Smooth muscle cell (in vitro differentiated cells): ENCODE data around the gene SLC52A3. TPM values are rescaled to one million over a fixed set of nuclear protein-coding genes. Genes with fewer than 3 reads are reported as not detected.
A peak's percentile ranks its signal among the peaks of the same experiment; 100 is the strongest.
"Not testable (repeated sequence)": the region's sequence is repeated elsewhere in the genome, so short reads cannot be mapped to it uniquely, and the experiment has no call there.

Experiments
- DNase-seq: peaks from one replicate; lab custom pipeline; 2025; ENCODE audit not compliant: unreplicated experiment; lab: John Stamatoyannopoulos, UW
- H2AFZ ChIP-seq: fragments of 200-600 bp; sonication (generic); 2 replicates; pipeline ENCODE4 v1.6.0; 2016; ENCODE audit warnings: antibody characterized with exemption, low read depth, mild to moderate bottlenecking
- H3F3A ChIP-seq: fragments of 200-600 bp; sonication (generic); 2 replicates; pipeline ENCODE4 v1.6.0; 2017; ENCODE audit warnings: antibody characterized with exemption, low read depth
- H3K27ac ChIP-seq: fragments of 200-600 bp; sonication (generic); 2 replicates; pipeline ENCODE4 v1.5.1; 2016; ENCODE audit warnings: low read depth, mild to moderate bottlenecking
- H3K27me3 ChIP-seq: fragments of 200-600 bp; sonication (generic); 2 replicates; pipeline ENCODE4 v1.6.1; 2016; ENCODE audit warnings: low read depth, mild to moderate bottlenecking
- H3K36me3 ChIP-seq: fragments of 200-600 bp; sonication (generic); 2 replicates; pipeline ENCODE4 v1.5.1; 2016; ENCODE audit warnings: low read depth
- H3K4me1 ChIP-seq: fragments of 200-600 bp; sonication (generic); 2 replicates; pipeline ENCODE4 v1.5.1; 2016; ENCODE audit warnings: low read depth
- H3K4me2 ChIP-seq: fragments of 200-600 bp; sonication (generic); 2 replicates; pipeline ENCODE4 v1.6.0; 2016; ENCODE audit warnings: mild to moderate bottlenecking
- H3K4me3 ChIP-seq: fragments of 200-600 bp; sonication (generic); 2 replicates; pipeline ENCODE4 v1.5.1; 2016; ENCODE audit warnings: mild to moderate bottlenecking
- H3K79me2 ChIP-seq: fragments of 200-600 bp; sonication (generic); 2 replicates; pipeline ENCODE4 v1.6.0; 2016; ENCODE audit warnings: low read depth, mild to moderate bottlenecking
- H3K9ac ChIP-seq: fragments of 200-600 bp; sonication (generic); 2 replicates; pipeline ENCODE4 v1.6.0; 2016; ENCODE audit warnings: low read depth
- H3K9me3 ChIP-seq: fragments of 200-600 bp; sonication (generic); replicated peaks from 2 replicates; pipeline ENCODE4 v1.5.1; 2016; ENCODE audit warnings: low read depth
- H4K20me1 ChIP-seq: fragments of 200-600 bp; sonication (generic); 2 replicates; pipeline ENCODE4 v1.6.0; 2016; ENCODE audit warnings: low read depth
- WGBS: methylation state at CpG from one replicate; pipeline ENCODE4 v1.1.7; 2016; ENCODE audit warnings: low lambda C conversion rate; 5-methylcytosine and 5-hydroxymethylcytosine counted together
- polyA plus RNA-seq: library from polyadenylated mRNA; unstranded; fragments of >200 nt; fragmentation: Nextera tagmentation; extraction: Ambion mirVana; gene quantifications from 2 replicates; pipeline ENCODE4 v1.2.1, GENCODE V29; 2016
- total RNA-seq: library from RNA; depleted of rRNA; stranded (reverse); fragments of >200 nt; gene quantifications from 2 replicates; pipeline ENCODE4 v1.2.3, GENCODE V29; 2014
- TF ChIP-seq, protein P1 (sequence below): fragments of 200-600 bp; sonication (generic); IDR thresholded peaks from 2 replicates; pipeline ENCODE4 v1.5.1; 2017; ENCODE audit warnings: borderline replicate concordance, mild to moderate bottlenecking, antibody characterized with exemption; ENCODE audit not compliant: insufficient read depth, poor library complexity, severe bottlenecking

SLC52A3 gene
- total and polyA plus RNA-seq, 2 experiments from 2014 or later, result 0.36 TPM; not detected in 1

GRCh38 chr20:813390-813789 lies 45.1 kb upstream of the SLC52A3 start:
- 74% methylated on average over 8 of the region's 8 CpGs for WGBS
- DNase-seq, result no peak
- Histone ChIP-seq H3F3A (no peaks in the 10 kb centered on the region), H2AFZ (no peak overlapping the region), H3K9me3 (no peaks in the 10 kb centered on the region), H3K4me2 (no peak overlapping the region), H3K27ac (no peak overlapping the region), H4K20me1 (no peaks in the 10 kb centered on the region), H3K27me3 (no peaks in the 10 kb centered on the region), H3K4me3 (no peak overlapping the region), H3K36me3 (no peaks in the 10 kb centered on the region), H3K4me1 (no peaks in the 10 kb centered on the region), H3K9ac (no peak overlapping the region), H3K79me2 (no peaks in the 10 kb centered on the region)
- TF ChIP-seq, protein P1, sequence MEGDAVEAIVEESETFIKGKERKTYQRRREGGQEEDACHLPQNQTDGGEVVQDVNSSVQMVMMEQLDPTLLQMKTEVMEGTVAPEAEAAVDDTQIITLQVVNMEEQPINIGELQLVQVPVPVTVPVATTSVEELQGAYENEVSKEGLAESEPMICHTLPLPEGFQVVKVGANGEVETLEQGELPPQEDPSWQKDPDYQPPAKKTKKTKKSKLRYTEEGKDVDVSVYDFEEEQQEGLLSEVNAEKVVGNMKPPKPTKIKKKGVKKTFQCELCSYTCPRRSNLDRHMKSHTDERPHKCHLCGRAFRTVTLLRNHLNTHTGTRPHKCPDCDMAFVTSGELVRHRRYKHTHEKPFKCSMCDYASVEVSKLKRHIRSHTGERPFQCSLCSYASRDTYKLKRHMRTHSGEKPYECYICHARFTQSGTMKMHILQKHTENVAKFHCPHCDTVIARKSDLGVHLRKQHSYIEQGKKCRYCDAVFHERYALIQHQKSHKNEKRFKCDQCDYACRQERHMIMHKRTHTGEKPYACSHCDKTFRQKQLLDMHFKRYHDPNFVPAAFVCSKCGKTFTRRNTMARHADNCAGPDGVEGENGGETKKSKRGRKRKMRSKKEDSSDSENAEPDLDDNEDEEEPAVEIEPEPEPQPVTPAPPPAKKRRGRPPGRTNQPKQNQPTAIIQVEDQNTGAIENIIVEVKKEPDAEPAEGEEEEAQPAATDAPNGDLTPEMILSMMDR, result no peak

DNA sequence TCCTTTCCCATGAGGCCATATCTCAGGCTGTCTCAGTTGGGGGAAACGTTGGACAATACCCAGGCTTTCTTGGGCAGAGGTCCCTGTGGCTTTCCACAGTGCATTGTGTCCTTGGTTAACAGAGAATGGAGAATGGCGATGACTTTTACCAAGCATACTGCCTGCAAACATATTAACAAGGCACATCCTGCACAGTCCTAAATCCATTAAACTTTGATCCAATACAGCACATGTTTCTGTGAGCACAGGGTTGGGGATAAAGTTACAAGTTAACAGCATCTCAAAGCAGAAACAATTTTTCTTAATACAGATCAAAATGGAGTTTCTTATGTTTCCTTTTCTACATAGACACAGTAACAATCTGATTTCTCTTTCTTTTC lies 44.1 kb upstream of the SLC52A3 start:
- H3K4me1 ChIP-seq, H3K27me3 ChIP-seq, H3K27ac ChIP-seq, H3K9ac ChIP-seq, DNase-seq, H3K36me3 ChIP-seq, H4K20me1 ChIP-seq, H3K9me3 ChIP-seq, H3K4me3 ChIP-seq, H3F3A ChIP-seq, H3K79me2 ChIP-seq: not testable (repeated sequence)
- 31% methylated on average over 2 of the region's 2 CpGs for WGBS
- peak overlapping the region; percentile 49 for H2AFZ ChIP-seq
- peak overlapping the region; percentile 48 for H3K4me2 ChIP-seq

DNA sequence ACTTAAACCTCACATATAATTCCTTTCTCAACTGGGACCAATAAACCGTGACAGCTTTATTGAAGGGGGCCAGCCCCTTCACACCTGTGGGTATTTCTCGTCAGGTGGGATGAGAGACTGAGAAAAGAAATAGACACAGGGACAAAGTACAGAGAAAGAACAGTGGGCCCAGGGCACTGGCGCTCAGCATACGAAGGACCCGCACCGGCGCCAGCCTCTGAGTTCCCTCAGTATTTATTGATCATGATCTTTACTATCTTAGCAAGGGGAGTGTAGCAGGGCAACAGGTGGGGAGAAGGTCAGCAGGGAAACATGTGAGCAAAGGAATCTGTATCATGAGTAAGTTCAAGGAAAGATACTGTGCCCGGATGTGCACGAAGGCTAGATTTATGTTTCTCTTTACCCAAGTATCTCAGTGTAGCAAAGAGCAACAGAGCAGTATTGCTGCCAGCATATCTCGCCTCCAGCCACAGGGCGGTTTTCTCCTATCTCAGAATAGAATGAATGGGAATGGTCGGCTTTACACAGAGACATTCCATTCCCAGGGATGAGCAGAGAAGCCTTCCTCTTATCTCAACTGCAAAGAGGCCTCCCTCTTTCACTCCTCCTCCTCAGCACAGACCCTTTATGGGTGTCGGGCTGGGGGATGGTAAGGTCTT lies 43.6 kb upstream of the SLC52A3 start:
- H3K9ac ChIP-seq, H3K4me3 ChIP-seq, H3K9me3 ChIP-seq, H2AFZ ChIP-seq, H3K79me2 ChIP-seq, H3K27me3 ChIP-seq, H4K20me1 ChIP-seq, H3K27ac ChIP-seq, DNase-seq, H3F3A ChIP-seq, H3K36me3 ChIP-seq, H3K4me1 ChIP-seq: not testable (repeated sequence)
- 58% methylated on average over 13 of the region's 13 CpGs for WGBS
- H3K4me2 ChIP-seq, result peak overlapping the region; percentile 48

DNA sequence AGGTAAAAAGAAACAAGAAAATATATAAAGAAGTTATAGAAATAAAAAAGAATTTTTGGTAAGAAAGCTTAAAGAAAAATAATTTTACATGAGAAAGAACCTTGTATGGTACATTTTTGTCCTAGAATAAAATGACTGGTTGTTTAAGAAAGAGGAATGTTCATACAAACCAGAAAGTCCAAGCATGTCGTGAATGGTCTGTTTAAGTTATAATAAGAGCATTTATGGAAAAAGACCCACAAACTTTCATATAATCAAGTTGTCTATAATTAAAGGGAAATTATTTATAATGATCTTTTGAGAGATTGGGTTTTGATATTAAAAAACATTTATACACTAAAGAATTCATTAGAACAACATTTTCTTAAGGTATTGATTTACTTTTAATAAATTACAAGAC lies 37.4 kb upstream of the SLC52A3 start:
- no peak overlapping the region for H3K9ac ChIP-seq
- H3K27me3 ChIP-seq, result no peaks in the 10 kb centered on the region
- H2AFZ ChIP-seq, result no peak overlapping the region
- H3K4me1 ChIP-seq, result no peaks in the 10 kb centered on the region
- no peaks in the 10 kb centered on the region for H3F3A ChIP-seq
- DNase-seq, result no peak
- no peaks in the 10 kb centered on the region for H3K36me3 ChIP-seq
- H3K4me3 ChIP-seq, result no peak overlapping the region
- no peaks in the 10 kb centered on the region for H4K20me1 ChIP-seq
- TF ChIP-seq, protein P1, result no peak
- peaks cover 4% of the 10 kb centered on the region for H3K9me3 ChIP-seq
- whole genome bisulfite sequencing, result 3% methylated on average over 1 of the region's 1 CpG
- H3K79me2 ChIP-seq, result no peaks in the 10 kb centered on the region
- no peak overlapping the region for H3K27ac ChIP-seq
- no peak overlapping the region for H3K4me2 ChIP-seq

DNA sequence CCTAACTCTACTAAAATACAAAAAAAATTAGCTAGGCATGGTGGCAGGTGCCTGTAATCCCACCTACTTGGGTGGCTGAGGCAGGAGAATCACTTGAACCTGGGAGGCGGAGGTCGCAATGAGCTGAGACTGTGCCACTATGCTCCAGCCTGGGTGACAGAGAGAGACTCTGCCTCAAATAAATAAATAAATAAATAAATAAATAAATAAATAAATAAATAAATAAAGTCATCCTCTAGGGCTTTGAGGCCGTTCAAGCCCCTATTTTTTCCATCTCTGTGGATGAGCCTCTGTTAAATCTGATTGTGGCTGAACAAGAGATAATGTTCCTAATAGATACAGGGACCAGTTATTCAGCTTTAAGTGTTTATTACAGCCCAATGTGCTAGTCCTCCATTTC lies 33.4 kb upstream of the SLC52A3 start:
- H4K20me1 ChIP-seq, result no peaks in the 10 kb centered on the region

DNA sequence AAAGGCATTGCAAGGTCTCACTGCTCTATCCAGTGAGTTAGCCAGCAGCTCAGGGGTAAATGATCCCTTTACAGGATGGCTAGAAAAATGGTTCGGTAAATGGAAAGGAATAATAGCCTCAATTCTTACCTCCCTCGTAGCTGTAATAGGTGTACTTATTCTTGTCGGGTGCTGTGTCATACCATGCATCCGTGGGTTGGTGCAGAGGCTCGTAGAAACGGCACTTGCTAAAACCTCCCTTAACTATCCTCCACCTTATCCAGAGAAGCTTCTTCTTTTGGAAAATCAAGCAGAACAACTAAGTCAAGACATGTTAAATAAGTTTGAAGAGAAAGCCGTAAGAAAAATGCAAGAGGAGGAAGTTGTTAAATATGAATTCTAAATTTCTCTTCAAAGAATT lies 31.7 kb upstream of the SLC52A3 start:
- H3F3A ChIP-seq, H3K4me3 ChIP-seq, H3K4me1 ChIP-seq, H3K27me3 ChIP-seq, H4K20me1 ChIP-seq, H3K27ac ChIP-seq, H3K9me3 ChIP-seq, H3K9ac ChIP-seq, H3K36me3 ChIP-seq, DNase-seq, H3K79me2 ChIP-seq, H2AFZ ChIP-seq, H3K4me2 ChIP-seq: not testable (repeated sequence)
- WGBS, result 90% methylated on average over 7 of the region's 7 CpGs

More for the DNA sequence above, 33.4 kb upstream of the SLC52A3 start:
- no peak for DNase-seq
- Histone ChIP-seq H3K4me1 (no peaks in the 10 kb centered on the region), H3K9ac (no peak overlapping the region), H3K36me3 (no peaks in the 10 kb centered on the region), H3K4me2 (no peak overlapping the region), H3K27ac (no peak overlapping the region), H3K4me3 (no peak overlapping the region), H3K27me3 (no peaks in the 10 kb centered on the region), H3K79me2 (no peaks in the 10 kb centered on the region), H2AFZ (no peak overlapping the region), H3K9me3 (peaks cover 4% of the 10 kb centered on the region), H3F3A (no peaks in the 10 kb centered on the region)
- WGBS, result 93% methylated on average over 3 of the region's 3 CpGs
- TF ChIP-seq, protein P1, result no peak
